ENCODE measurements around the gene EXOC3L1.

DNA sequence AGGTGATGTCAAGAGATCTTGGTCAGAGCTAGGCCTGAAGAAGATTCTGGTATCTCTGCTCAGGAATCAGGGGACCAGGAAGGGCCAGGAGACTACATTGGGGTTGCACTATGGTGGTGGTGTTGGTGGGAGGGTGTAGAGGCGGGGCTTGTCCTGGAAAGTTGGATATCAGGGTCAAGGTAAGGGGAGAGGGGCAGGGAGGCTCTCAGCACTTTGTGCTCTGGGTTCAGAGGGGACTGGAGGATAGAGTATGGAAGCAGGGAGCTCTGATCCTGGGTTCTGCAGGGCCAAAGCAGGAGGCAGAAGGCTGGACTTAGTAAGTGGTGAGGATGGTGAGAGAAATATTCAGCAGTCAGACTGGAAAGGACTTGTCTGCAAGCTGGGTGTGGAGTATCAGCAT is 16.6 kb downstream of the EXOC3L1 start:
- TF ChIP-seq JUN (CRISPR knock-in tag; IDR thresholded peaks at IDR 0.05) (no peak), CREB1 (CRISPR knock-in tag; IDR thresholded peaks at IDR 0.05) (no peak), NR2C2 (CRISPR knock-in tag; IDR thresholded peaks at IDR 0.05) (no peak), USF2 (CRISPR knock-in tag; IDR thresholded peaks at IDR 0.05) (no peak), ZNF263 (CRISPR knock-in tag; IDR thresholded peaks at IDR 0.05; ENCODE audit: low read depth) (no peak), NFE2L1 (CRISPR knock-in tag; IDR thresholded peaks at IDR 0.05) (no peak), ZNF416 (CRISPR knock-in tag; IDR thresholded peaks at IDR 0.05) (no peak), ATF3 (CRISPR knock-in tag; conservative IDR thresholded peaks at IDR 0.05) (no peak), AFF4 (CRISPR knock-in tag; IDR thresholded peaks at IDR 0.05; ENCODE audit: borderline replicate concordance) (no peak)
- TF ChIP-seq, protein P1, sequence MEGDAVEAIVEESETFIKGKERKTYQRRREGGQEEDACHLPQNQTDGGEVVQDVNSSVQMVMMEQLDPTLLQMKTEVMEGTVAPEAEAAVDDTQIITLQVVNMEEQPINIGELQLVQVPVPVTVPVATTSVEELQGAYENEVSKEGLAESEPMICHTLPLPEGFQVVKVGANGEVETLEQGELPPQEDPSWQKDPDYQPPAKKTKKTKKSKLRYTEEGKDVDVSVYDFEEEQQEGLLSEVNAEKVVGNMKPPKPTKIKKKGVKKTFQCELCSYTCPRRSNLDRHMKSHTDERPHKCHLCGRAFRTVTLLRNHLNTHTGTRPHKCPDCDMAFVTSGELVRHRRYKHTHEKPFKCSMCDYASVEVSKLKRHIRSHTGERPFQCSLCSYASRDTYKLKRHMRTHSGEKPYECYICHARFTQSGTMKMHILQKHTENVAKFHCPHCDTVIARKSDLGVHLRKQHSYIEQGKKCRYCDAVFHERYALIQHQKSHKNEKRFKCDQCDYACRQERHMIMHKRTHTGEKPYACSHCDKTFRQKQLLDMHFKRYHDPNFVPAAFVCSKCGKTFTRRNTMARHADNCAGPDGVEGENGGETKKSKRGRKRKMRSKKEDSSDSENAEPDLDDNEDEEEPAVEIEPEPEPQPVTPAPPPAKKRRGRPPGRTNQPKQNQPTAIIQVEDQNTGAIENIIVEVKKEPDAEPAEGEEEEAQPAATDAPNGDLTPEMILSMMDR (IDR thresholded peaks at IDR 0.05): no peak
- TF ChIP-seq, protein P2, sequence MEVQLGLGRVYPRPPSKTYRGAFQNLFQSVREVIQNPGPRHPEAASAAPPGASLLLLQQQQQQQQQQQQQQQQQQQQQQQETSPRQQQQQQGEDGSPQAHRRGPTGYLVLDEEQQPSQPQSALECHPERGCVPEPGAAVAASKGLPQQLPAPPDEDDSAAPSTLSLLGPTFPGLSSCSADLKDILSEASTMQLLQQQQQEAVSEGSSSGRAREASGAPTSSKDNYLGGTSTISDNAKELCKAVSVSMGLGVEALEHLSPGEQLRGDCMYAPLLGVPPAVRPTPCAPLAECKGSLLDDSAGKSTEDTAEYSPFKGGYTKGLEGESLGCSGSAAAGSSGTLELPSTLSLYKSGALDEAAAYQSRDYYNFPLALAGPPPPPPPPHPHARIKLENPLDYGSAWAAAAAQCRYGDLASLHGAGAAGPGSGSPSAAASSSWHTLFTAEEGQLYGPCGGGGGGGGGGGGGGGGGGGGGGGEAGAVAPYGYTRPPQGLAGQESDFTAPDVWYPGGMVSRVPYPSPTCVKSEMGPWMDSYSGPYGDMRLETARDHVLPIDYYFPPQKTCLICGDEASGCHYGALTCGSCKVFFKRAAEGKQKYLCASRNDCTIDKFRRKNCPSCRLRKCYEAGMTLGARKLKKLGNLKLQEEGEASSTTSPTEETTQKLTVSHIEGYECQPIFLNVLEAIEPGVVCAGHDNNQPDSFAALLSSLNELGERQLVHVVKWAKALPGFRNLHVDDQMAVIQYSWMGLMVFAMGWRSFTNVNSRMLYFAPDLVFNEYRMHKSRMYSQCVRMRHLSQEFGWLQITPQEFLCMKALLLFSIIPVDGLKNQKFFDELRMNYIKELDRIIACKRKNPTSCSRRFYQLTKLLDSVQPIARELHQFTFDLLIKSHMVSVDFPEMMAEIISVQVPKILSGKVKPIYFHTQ (CRISPR knock-in tag; IDR thresholded peaks at IDR 0.05): no peak
- TF ChIP-seq, protein P3, sequence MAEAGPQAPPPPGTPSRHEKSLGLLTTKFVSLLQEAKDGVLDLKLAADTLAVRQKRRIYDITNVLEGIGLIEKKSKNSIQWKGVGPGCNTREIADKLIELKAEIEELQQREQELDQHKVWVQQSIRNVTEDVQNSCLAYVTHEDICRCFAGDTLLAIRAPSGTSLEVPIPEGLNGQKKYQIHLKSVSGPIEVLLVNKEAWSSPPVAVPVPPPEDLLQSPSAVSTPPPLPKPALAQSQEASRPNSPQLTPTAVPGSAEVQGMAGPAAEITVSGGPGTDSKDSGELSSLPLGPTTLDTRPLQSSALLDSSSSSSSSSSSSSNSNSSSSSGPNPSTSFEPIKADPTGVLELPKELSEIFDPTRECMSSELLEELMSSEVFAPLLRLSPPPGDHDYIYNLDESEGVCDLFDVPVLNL (CRISPR knock-in tag; IDR thresholded peaks at IDR 0.05; ENCODE audit: borderline replicate concordance, low read depth): no peak
